Testis (tissue), 3 donors: Measurements from ENCODE around the gene SLC22A17. TPM values are rescaled to one million over a fixed set of nuclear protein-coding genes. Genes with fewer than 3 reads are reported as not detected.

Source experiments
- DNase-seq: peaks from one replicate; pipeline ENCODE4 v3.0.0-alpha.2; 2019
- H3K27ac ChIP-seq, 2 donors: fragments of 200-600 bp; sonication (generic); one replicate each; pipeline ENCODE4 v1.5.1; 2019
- H3K27me3 ChIP-seq: fragments of 200-600 bp; sonication (generic); one replicate; pipeline ENCODE4 v1.5.1; 2019
- H3K36me3 ChIP-seq: fragments of 200-600 bp; sonication (generic); one replicate; pipeline ENCODE4 v1.5.1; 2017; ENCODE audit warnings: low read depth; ENCODE audit errors: missing control alignments
- H3K4me1 ChIP-seq: fragments of 200-600 bp; sonication (generic); one replicate; pipeline ENCODE4 v1.5.1; 2019
- H3K4me3 ChIP-seq, 2 donors: fragments of 200-600 bp; sonication (generic); one replicate each; pipeline ENCODE4 v1.5.1; 2017 to 2019
- H3K9me3 ChIP-seq: fragments of 200-600 bp; sonication (generic); one replicate; pipeline ENCODE4 v1.5.1; 2017
- CTCF ChIP-seq, 3 experiments: fragments of 450-650 bp in 2 of 3; fragments of 200-600 bp in 1 of 3; sonication (generic) in 1 of 3; IDR thresholded peaks; one replicate each; pipeline ENCODE4 v1.5.1; 2016 to 2019; ENCODE audit warnings: antibody characterized with exemption in 3 of 3, mild to moderate bottlenecking in 2 of 3, moderate library complexity in 1 of 3
- POLR2A ChIP-seq: fragments of 450-650 bp; IDR thresholded peaks from one replicate; pipeline ENCODE4 v1.6.1; 2017; ENCODE audit warnings: antibody characterized with exemption, mild to moderate bottlenecking, moderate library complexity
- WGBS, 2 donors: methylation state at CpG; one replicate each; pipeline ENCODE4 v1.1.5; 2018; 5-methylcytosine and 5-hydroxymethylcytosine counted together
- intact Hi-C: fragments of 100-400 bp; cut with DNase I; formaldehyde crosslinking; loops from one replicate; pipeline ENCODE4 v1.15.1; 2023; ENCODE audit warnings: low total_unique reads
- polyA plus RNA-seq: library from polyadenylated mRNA; stranded (reverse); fragments of 350-450 nt; fragmentation: Illumina TruSeq; extraction: RNeasy Lipid Tissue Mini Kit (QIAGEN cat#74804); gene quantifications from one replicate; pipeline ENCODE4 v1.2.3, GENCODE V29; 2014; ENCODE audit warnings: low read depth, low replicate concordance; ENCODE audit not compliant: insufficient read depth
- total RNA-seq, 2 donors: library from RNA; depleted of rRNA; stranded (reverse); fragments of >200 nt; gene quantifications; one replicate each; pipeline ENCODE4 v1.2.3, GENCODE V29; 2016

Gene SLC22A17
- total and polyA plus RNA-seq, 3 donors from 2014 or later = 37.3 to 93.8 (median 56.6) TPM

DNA sequence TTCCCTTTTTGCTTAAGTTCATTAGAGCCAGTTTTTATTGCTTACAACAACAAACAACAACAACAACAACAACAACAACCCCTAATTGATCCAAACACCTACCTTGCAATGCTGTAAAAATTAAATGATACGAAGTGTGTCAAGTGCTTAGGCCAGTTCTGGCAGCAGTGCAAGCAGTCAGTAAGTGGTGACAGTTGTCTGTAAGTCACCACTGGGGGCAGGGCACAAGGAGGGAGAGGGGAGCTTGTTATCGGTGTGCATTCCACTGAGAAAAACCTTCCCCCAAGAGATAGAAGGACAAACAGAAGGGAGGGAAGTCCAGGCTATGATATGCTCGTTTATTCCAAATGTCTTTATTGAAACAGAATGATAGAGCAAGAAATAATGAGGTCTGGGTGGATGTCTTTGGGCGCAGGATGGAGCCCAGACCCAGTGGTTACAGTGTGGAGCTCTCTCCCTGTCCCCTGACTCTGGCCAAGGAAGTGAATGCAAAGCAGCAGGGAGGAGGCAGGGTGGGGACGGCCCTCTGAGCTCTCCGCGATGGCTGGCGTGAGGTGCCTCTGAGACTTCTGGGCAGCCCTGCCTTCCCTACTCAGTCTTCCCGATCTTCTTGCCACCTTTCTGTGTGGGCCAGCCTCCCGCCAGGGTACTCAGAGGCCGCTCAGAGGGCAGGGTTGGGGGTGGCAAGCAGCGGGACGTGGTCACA is 6.5 kb downstream of the SLC22A17 start:
- no peaks in the 10 kb centered on the region for H3K4me1 ChIP-seq
- no peak for DNase-seq
- H3K27ac ChIP-seq = no peak overlapping the region
- no peak overlapping the region for H3K4me3 ChIP-seq
- 72 to 83% methylated on average over 10 to 13 of the region's 13 CpGs for WGBS, 2 donors
- no peaks in the 10 kb centered on the region for H3K9me3 ChIP-seq
- no peaks in the 10 kb centered on the region for H3K27me3 ChIP-seq
- no peak for TF ChIP-seq CTCF (IDR thresholded peaks at IDR 0.05)
- no peak for TF ChIP-seq POLR2A
- H3K36me3 ChIP-seq = no peaks in the 10 kb centered on the region
- intact Hi-C loops = no loop called here

- DNase-seq = no peak
- no peak overlapping the region for H3K27ac ChIP-seq
- H3K4me3 ChIP-seq = no peak overlapping the region
- 69 to 73% methylated on average over 3 of the region's 3 CpGs for WGBS, 2 donors
- intact Hi-C loops = no loop called here
- no peaks in the 10 kb centered on the region for H3K36me3 ChIP-seq
- H3K9me3 ChIP-seq = no peaks in the 10 kb centered on the region
- no peaks in the 10 kb centered on the region for H3K27me3 ChIP-seq
- no peaks in the 10 kb centered on the region for H3K4me1 ChIP-seq
- TF ChIP-seq POLR2A (no peak), CTCF (IDR thresholded peaks at IDR 0.05) (no peak)
Measured at GRCh38 chr14:23344481-23344880, 8.2 kb downstream of the SLC22A17 start.

GRCh38 chr14:23339506-23340268 is 13.0 kb downstream of the SLC22A17 start:
- H3K27ac ChIP-seq = no peak overlapping the region
- H3K4me3 ChIP-seq = no peak overlapping the region
- intact Hi-C loops = loop anchor here (10.0 kb wide), 1 partner anchor 105 kb away; no protein-coding TSS in a partner anchor
- H3K9me3 ChIP-seq = no peaks in the 10 kb centered on the region
- DNase-seq = no peak
- WGBS, 2 donors = 88 to 89% methylated on average over 1 of the region's 1 CpG
- no peaks in the 10 kb centered on the region for H3K27me3 ChIP-seq
- TF ChIP-seq POLR2A = no peak
- no peak for TF ChIP-seq CTCF (IDR thresholded peaks at IDR 0.05)
- H3K36me3 ChIP-seq = no peaks in the 10 kb centered on the region
- H3K4me1 ChIP-seq = no peaks in the 10 kb centered on the region

DNA sequence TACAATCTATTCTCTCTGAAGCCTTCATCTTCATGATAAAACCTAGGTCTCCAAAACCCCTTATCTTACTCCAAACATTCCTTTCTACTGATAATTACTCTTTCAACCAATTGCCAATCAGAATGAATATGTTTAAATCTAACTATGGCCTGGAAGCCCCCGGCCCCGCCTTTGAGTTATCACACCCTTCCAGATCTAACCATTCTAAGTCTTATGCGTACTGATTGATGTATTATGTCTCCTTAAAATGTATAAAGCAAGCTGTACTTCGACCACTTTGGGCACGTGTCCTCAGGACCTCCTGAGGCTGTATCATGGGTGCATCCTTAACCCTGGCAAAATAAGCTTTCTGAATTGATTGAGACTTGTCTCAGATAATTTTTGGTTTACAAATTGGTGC is 17.1 kb downstream of the SLC22A17 start:
- H3K36me3 ChIP-seq = no peaks in the 10 kb centered on the region
- intact Hi-C loops = loop anchor here (10.0 kb wide), 1 partner anchor 109 kb away; no protein-coding TSS in a partner anchor
- no peak for DNase-seq
- H3K27ac ChIP-seq = no peak overlapping the region
- no peaks in the 10 kb centered on the region for H3K27me3 ChIP-seq
- no peaks in the 10 kb centered on the region for H3K9me3 ChIP-seq
- no peaks in the 10 kb centered on the region for H3K4me1 ChIP-seq
- H3K4me3 ChIP-seq = no peak overlapping the region
- 88 to 91% methylated on average over 5 of the region's 5 CpGs for WGBS, 2 donors
- no peak for TF ChIP-seq CTCF (IDR thresholded peaks at IDR 0.05)
- no peak for TF ChIP-seq POLR2A
